NCI-H524 treated with DMSO at 0.1 percent for 48 hours (cell line): ENCODE data around the gene KIF12.
"Not testable (repeated sequence)": the region's sequence is repeated elsewhere in the genome, so short reads cannot be mapped to it uniquely, and the experiment has no call there.

Experiments
- DNase-seq: peaks from one replicate; lab custom pipeline; 2025; lab: John Stamatoyannopoulos, UW

The KIF12 gene

DNA sequence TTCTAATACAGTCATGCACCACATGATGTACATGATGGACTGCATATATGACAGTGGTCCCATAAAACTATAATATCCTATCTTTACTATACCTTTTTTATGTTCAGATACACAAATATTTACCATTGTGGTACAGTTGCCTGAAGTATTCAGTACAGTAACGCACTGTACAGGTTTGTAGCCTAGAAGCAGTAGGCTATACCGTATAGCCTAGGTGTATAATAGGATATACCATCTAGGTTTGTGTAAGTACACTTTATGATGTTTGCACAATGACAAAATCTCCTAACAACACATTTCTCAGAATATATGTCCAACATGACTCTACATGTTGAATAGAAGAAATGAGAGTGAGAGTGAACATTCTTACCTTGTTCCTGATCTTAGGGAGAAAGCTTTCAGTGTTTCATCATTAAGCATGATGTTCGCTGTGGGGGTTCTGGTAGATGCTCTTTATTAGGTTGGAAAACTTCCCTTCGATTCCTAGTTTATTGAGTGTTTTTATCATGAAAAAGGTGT is 52.8 kb downstream of the KIF12 start:
- no peak for DNase-seq

DNA sequence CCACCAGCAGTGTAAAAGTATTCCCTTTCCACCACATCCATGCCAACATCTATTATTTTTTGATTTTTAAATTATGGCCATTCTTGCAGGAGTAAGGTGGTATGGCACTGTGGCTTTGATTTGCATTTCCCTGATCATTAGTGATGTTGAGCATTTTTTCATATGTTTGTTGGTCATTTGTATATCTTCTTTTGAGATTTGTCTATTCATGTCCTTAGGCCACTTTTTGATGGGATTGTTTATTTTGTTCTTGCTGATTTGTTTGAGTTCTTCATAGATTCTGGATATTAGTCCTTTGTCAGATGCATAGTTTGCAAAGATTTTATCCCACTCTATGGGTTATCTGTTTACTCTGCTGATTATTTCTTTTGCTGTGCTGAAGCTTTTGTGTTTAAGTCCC is 55.4 kb downstream of the KIF12 start:
- not testable (repeated sequence) for DNase-seq
